GM23338 (cell line): ENCODE results near the gene OAS1. TPM values are rescaled to one million over a fixed set of nuclear protein-coding genes. Genes with fewer than 3 reads are reported as not detected.

ENCODE experiments used
- ATAC-seq: fragments of 200-7000 bp; cut with Tn5 transposase; 3 replicates; pipeline ENCODE4 v1.9.1; 2020
- DNase-seq: peaks from one replicate; pipeline ENCODE4 v3.0.0-alpha.2; 2015; ENCODE audit warnings: low spot score
- H2AFZ ChIP-seq: fragments of 200-600 bp; sonication (generic); 2 replicates; pipeline ENCODE4 v1.8.0; 2016; ENCODE audit warnings: antibody characterized with exemption, mild to moderate bottlenecking, moderate library complexity
- H3F3A ChIP-seq: fragments of 200-600 bp; sonication (generic); replicated peaks from 2 replicates; pipeline ENCODE4 v1.8.0; 2017; ENCODE audit warnings: antibody characterized with exemption, mixed run types, low read depth
- H3K27ac ChIP-seq: fragments of 200-600 bp; sonication (generic); 2 replicates; pipeline ENCODE4 v1.6.1; 2016; ENCODE audit warnings: low read depth
- H3K27me3 ChIP-seq: fragments of 200-600 bp; sonication (generic); 2 replicates; pipeline ENCODE4 v1.8.0; 2016; ENCODE audit warnings: mild to moderate bottlenecking, mixed run types, moderate library complexity; ENCODE audit not compliant: insufficient read depth
- H3K36me3 ChIP-seq: fragments of 200-600 bp; sonication (generic); 2 replicates; pipeline ENCODE4 v1.8.0; 2016; ENCODE audit warnings: mild to moderate bottlenecking; ENCODE audit not compliant: insufficient read depth
- H3K4me1 ChIP-seq: fragments of 200-600 bp; sonication (generic); 2 replicates; pipeline ENCODE4 v1.8.0; 2016; ENCODE audit warnings: mild to moderate bottlenecking, moderate library complexity; ENCODE audit not compliant: insufficient read depth
- H3K4me2 ChIP-seq: fragments of 200-600 bp; sonication (generic); 2 replicates; pipeline ENCODE4 v1.7.1; 2017; ENCODE audit warnings: mixed run types
- H3K4me3 ChIP-seq: fragments of 200-600 bp; sonication (generic); 2 replicates; pipeline ENCODE4 v1.6.1; 2016; ENCODE audit warnings: mixed run types
- H3K79me2 ChIP-seq: fragments of 200-600 bp; sonication (generic); replicated peaks from 2 replicates; pipeline ENCODE4 v1.8.0; 2017; ENCODE audit warnings: mild to moderate bottlenecking; ENCODE audit not compliant: insufficient read depth
- H3K9me2 ChIP-seq: fragments of 200-600 bp; sonication (generic); 2 replicates; pipeline ENCODE4 v1.8.0; 2017; ENCODE audit not compliant: insufficient read depth
- H4K20me1 ChIP-seq: fragments of 200-600 bp; sonication (generic); replicated peaks from 2 replicates; pipeline ENCODE4 v1.8.0; 2017; ENCODE audit warnings: mild to moderate bottlenecking; ENCODE audit not compliant: insufficient read depth
- H3K27ac Mint-ChIP-seq: 2 replicates; pipeline ENCODE4 v1.8.0; 2020; ENCODE audit warnings: inconsistent platforms, mild to moderate bottlenecking, moderate library complexity, mixed read lengths
- H3K27me3 Mint-ChIP-seq: 3 replicates; pipeline ENCODE4 v1.8.0; 2022; ENCODE audit warnings: low read depth, mild to moderate bottlenecking, moderate library complexity, mixed read lengths, inconsistent platforms; ENCODE audit not compliant: insufficient read depth, poor library complexity
- H3K36me3 Mint-ChIP-seq: 3 replicates; pipeline ENCODE4 v1.8.0; 2021; ENCODE audit warnings: low read depth, mild to moderate bottlenecking, inconsistent platforms, moderate library complexity, mixed read lengths
- H3K4me1 Mint-ChIP-seq: 3 replicates; pipeline ENCODE4 v1.8.0; 2020; ENCODE audit warnings: mild to moderate bottlenecking, inconsistent platforms, mixed read lengths
- H3K4me3 Mint-ChIP-seq: 3 replicates; pipeline ENCODE4 v1.8.0; 2021; ENCODE audit warnings: moderate library complexity, mild to moderate bottlenecking, inconsistent platforms, mixed read lengths
- H3K9me3 Mint-ChIP-seq: 3 replicates; pipeline ENCODE4 v1.8.0; 2020; ENCODE audit warnings: moderate library complexity, mild to moderate bottlenecking, inconsistent platforms, mixed read lengths
- CREB1 ChIP-seq: fragments of 250-450 bp; sonication (Bioruptor Pico); IDR thresholded peaks from 2 replicates; pipeline ENCODE4 v1.5.0; 2020; ENCODE audit warnings: low read depth, mild to moderate bottlenecking, moderate library complexity
- CTCF ChIP-seq, 2 experiments: fragments of 200-600 bp in 1 of 2; sonication (generic) in 1 of 2; conservative IDR thresholded peaks; 2 replicates each; pipeline versions ENCODE4 v1.5.1 to v1.6.1; 2016 to 2017; ENCODE audit warnings: antibody characterized with exemption in 2 of 2, low read depth in 2 of 2, mild to moderate bottlenecking in 2 of 2, moderate library complexity in 1 of 2
- ETS1 ChIP-seq: IDR thresholded peaks from 2 replicates; pipeline ENCODE4 v1.6.1; 2016; ENCODE audit warnings: antibody characterized with exemption
- EZH2 ChIP-seq: fragments of 200-600 bp; sonication (generic); IDR thresholded peaks from one replicate; pipeline ENCODE4 v1.8.0; 2017; ENCODE audit warnings: antibody characterized with exemption, mild to moderate bottlenecking, low read depth; ENCODE audit not compliant: unreplicated experiment
- EZH2phosphoT487 ChIP-seq: fragments of 200-600 bp; sonication (generic); IDR thresholded peaks from one replicate; pipeline ENCODE4 v1.8.1; 2018; ENCODE audit warnings: antibody characterized with exemption; ENCODE audit not compliant: unreplicated experiment
- JUNB ChIP-seq: IDR thresholded peaks from one replicate; pipeline ENCODE4 v1.6.1; 2016; ENCODE audit warnings: antibody characterized with exemption; ENCODE audit not compliant: unreplicated experiment
- NANOG ChIP-seq: IDR thresholded peaks from 2 replicates; pipeline ENCODE4 v1.6.1; 2016; ENCODE audit warnings: antibody characterized with exemption, borderline replicate concordance
- POLR2AphosphoS5 ChIP-seq: IDR thresholded peaks from 2 replicates; pipeline ENCODE4 v1.6.1; 2016; ENCODE audit warnings: antibody characterized with exemption, low read depth
- ZNF114 ChIP-seq: fragments of 250-450 bp; sonication (Bioruptor Pico); IDR thresholded peaks from 2 replicates; pipeline ENCODE4 v1.5.0; 2020; ENCODE audit warnings: mild to moderate bottlenecking, moderate library complexity
- ZNF331 ChIP-seq: fragments of 250-450 bp; sonication (Bioruptor Pico); IDR thresholded peaks from 2 replicates; pipeline ENCODE4 v1.5.0; 2020; ENCODE audit warnings: low read depth, mild to moderate bottlenecking, moderate library complexity
- polyA plus RNA-seq: library from polyadenylated mRNA; unstranded; fragments of >200 nt; fragmentation: Nextera tagmentation; extraction: Ambion mirVana; gene quantifications from 2 replicates; pipeline ENCODE4 v1.2.1, GENCODE V29; 2016
- total RNA-seq: library from RNA; depleted of rRNA; stranded (reverse); fragments of >200 nt; shearing (Covaris generic); gene quantifications from 2 replicates; pipeline ENCODE4 v1.2.3, GENCODE V29; 2014
- TF ChIP-seq, protein P1 (sequence below): fragments of 250-450 bp; sonication (Bioruptor Pico); IDR thresholded peaks from 2 replicates; pipeline ENCODE4 v1.5.0; 2020; ENCODE audit warnings: mild to moderate bottlenecking, moderate library complexity
- TF ChIP-seq, protein P2 (sequence below): IDR thresholded peaks from one replicate; pipeline ENCODE4 v1.6.1; 2018; ENCODE audit warnings: antibody characterized with exemption; ENCODE audit not compliant: unreplicated experiment

OAS1 gene
- total and polyA plus RNA-seq, 2 experiments from 2014 or later: not detected

GRCh38 chr12:112936264-112936663 is 29.5 kb downstream of the OAS1 start:
- Mint-ChIP-seq H3K36me3 (no peaks in the 10 kb centered on the region), H3K27ac (no peak overlapping the region), H3K27me3 (peaks cover 18% of the 10 kb centered on the region), H3K4me1 (peaks cover 11% of the 10 kb centered on the region), H3K9me3 (no peaks in the 10 kb centered on the region), H3K4me3 (no peak overlapping the region)
- Histone ChIP-seq H3K4me1 (no peaks in the 10 kb centered on the region), H3F3A (no peaks in the 10 kb centered on the region), H3K79me2 (no peaks in the 10 kb centered on the region), H3K27ac (no peak overlapping the region), H2AFZ (no peak overlapping the region), H3K36me3 (no peaks in the 10 kb centered on the region), H3K27me3 (peaks cover 22% of the 10 kb centered on the region), H3K4me3 (no peak overlapping the region), H3K4me2 (no peak overlapping the region), H4K20me1 (no peaks in the 10 kb centered on the region), H3K9me2 (no peaks in the 10 kb centered on the region)
- no peak for ATAC-seq
- TF ChIP-seq CTCF (conservative IDR thresholded peaks at IDR 0.05; ENCODE audit: low read depth in 2 of 2) (no peak), POLR2AphosphoS5 (no peak), ZNF331 (no peak), CREB1 (CRISPR knock-in tag) (no peak), EZH2phosphoT487 (no peak), JUNB (no peak), ETS1 (no peak), EZH2 (no peak), NANOG (no peak), ZNF114 (no peak)
- TF ChIP-seq, protein P1, sequence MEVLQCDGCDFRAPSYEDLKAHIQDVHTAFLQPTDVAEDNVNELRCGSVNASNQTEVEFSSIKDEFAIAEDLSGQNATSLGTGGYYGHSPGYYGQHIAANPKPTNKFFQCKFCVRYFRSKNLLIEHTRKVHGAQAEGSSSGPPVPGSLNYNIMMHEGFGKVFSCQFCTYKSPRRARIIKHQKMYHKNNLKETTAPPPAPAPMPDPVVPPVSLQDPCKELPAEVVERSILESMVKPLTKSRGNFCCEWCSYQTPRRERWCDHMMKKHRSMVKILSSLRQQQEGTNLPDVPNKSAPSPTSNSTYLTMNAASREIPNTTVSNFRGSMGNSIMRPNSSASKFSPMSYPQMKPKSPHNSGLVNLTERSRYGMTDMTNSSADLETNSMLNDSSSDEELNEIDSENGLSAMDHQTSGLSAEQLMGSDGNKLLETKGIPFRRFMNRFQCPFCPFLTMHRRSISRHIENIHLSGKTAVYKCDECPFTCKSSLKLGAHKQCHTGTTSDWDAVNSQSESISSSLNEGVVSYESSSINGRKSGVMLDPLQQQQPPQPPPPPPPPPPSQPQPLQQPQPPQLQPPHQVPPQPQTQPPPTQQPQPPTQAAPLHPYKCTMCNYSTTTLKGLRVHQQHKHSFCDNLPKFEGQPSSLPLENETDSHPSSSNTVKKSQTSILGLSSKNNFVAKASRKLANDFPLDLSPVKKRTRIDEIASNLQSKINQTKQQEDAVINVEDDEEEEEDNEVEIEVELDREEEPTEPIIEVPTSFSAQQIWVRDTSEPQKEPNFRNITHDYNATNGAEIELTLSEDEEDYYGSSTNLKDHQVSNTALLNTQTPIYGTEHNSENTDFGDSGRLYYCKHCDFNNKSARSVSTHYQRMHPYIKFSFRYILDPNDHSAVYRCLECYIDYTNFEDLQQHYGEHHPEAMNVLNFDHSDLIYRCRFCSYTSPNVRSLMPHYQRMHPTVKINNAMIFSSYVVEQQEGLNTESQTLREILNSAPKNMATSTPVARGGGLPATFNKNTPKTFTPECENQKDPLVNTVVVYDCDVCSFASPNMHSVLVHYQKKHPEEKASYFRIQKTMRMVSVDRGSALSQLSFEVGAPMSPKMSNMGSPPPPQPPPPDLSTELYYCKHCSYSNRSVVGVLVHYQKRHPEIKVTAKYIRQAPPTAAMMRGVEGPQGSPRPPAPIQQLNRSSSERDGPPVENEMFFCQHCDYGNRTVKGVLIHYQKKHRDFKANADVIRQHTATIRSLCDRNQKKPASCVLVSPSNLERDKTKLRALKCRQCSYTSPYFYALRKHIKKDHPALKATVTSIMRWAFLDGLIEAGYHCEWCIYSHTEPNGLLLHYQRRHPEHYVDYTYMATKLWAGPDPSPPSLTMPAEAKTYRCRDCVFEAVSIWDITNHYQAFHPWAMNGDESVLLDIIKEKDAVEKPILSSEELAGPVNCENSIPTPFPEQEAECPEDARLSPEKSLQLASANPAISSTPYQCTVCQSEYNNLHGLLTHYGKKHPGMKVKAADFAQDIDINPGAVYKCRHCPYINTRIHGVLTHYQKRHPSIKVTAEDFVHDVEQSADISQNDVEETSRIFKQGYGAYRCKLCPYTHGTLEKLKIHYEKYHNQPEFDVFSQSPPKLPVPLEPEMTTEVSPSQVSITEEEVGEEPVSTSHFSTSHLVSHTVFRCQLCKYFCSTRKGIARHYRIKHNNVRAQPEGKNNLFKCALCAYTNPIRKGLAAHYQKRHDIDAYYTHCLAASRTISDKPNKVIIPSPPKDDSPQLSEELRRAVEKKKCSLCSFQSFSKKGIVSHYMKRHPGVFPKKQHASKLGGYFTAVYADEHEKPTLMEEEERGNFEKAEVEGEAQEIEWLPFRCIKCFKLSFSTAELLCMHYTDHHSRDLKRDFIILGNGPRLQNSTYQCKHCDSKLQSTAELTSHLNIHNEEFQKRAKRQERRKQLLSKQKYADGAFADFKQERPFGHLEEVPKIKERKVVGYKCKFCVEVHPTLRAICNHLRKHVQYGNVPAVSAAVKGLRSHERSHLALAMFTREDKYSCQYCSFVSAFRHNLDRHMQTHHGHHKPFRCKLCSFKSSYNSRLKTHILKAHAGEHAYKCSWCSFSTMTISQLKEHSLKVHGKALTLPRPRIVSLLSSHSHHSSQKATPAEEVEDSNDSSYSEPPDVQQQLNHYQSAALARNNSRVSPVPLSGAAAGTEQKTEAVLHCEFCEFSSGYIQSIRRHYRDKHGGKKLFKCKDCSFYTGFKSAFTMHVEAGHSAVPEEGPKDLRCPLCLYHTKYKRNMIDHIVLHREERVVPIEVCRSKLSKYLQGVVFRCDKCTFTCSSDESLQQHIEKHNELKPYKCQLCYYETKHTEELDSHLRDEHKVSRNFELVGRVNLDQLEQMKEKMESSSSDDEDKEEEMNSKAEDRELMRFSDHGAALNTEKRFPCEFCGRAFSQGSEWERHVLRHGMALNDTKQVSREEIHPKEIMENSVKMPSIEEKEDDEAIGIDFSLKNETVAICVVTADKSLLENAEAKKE (CRISPR knock-in tag): no peak
- TF ChIP-seq, protein P2, sequence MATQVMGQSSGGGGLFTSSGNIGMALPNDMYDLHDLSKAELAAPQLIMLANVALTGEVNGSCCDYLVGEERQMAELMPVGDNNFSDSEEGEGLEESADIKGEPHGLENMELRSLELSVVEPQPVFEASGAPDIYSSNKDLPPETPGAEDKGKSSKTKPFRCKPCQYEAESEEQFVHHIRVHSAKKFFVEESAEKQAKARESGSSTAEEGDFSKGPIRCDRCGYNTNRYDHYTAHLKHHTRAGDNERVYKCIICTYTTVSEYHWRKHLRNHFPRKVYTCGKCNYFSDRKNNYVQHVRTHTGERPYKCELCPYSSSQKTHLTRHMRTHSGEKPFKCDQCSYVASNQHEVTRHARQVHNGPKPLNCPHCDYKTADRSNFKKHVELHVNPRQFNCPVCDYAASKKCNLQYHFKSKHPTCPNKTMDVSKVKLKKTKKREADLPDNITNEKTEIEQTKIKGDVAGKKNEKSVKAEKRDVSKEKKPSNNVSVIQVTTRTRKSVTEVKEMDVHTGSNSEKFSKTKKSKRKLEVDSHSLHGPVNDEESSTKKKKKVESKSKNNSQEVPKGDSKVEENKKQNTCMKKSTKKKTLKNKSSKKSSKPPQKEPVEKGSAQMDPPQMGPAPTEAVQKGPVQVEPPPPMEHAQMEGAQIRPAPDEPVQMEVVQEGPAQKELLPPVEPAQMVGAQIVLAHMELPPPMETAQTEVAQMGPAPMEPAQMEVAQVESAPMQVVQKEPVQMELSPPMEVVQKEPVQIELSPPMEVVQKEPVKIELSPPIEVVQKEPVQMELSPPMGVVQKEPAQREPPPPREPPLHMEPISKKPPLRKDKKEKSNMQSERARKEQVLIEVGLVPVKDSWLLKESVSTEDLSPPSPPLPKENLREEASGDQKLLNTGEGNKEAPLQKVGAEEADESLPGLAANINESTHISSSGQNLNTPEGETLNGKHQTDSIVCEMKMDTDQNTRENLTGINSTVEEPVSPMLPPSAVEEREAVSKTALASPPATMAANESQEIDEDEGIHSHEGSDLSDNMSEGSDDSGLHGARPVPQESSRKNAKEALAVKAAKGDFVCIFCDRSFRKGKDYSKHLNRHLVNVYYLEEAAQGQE: no peak
- DNase-seq: no peak
